Measurements from ENCODE around the gene ENPP4. TPM values are rescaled to one million over a fixed set of nuclear protein-coding genes. Genes with fewer than 3 reads are reported as not detected.
"Not testable (repeated sequence)": the region's sequence is repeated elsewhere in the genome, so short reads cannot be mapped to it uniquely, and the experiment has no call there.

The ENPP4 gene
- total RNA-seq, 1 donor from 2014 or later, result 4.4 TPM

- no peak for DNase-seq (ENCODE audit: extremely low spot score in 2 of 2)
- no peaks in the 10 kb centered on the region for H3K27me3 ChIP-seq
- intact Hi-C loops (cut with DNase I), result no loop called here
- H3K36me3 ChIP-seq, result no peaks in the 10 kb centered on the region
- no peaks in the 10 kb centered on the region for H3K9me3 ChIP-seq
- H3K4me3 ChIP-seq, result peak overlapping the region; percentile 51 to 72
- TF ChIP-seq POLR2AphosphoS5 (IDR thresholded peaks at IDR 0.05; ENCODE audit: insufficient read depth in 1 of 2, low read depth in 1 of 2) (no peak), POLR2A (IDR thresholded peaks at IDR 0.05) (no peak), CTCF (IDR thresholded peaks at IDR 0.05) (no peak)
- peaks cover 10% of the 10 kb centered on the region for H3K4me1 ChIP-seq
- peak overlapping the region; percentile 63 for H3K27ac ChIP-seq
Observed at GRCh38 chr6:46130666-46131065, 877 bp downstream of the ENPP4 start.

- intact Hi-C loops (cut with DNase I); H3K4me3 ChIP-seq; H3K27ac ChIP-seq; DNase-seq (ENCODE audit: extremely low spot score in 2 of 2); H3K36me3 ChIP-seq; H3K9me3 ChIP-seq; H3K27me3 ChIP-seq; H3K4me1 ChIP-seq: not testable (repeated sequence)
Observed at GRCh38 chr6:46131291-46131690, 1.5 kb downstream of the ENPP4 start.

GRCh38 chr6:46134216-46134615, 4.4 kb downstream of the ENPP4 start:
- Histone ChIP-seq H3K4me3 (no peak overlapping the region), H3K36me3 (no peaks in the 10 kb centered on the region), H3K9me3 (no peaks in the 10 kb centered on the region), H3K27ac (no peak overlapping the region), H3K27me3 (no peaks in the 10 kb centered on the region), H3K4me1 (peaks cover 6% of the 10 kb centered on the region)
- intact Hi-C loops (cut with DNase I), result no loop called here
- DNase-seq (ENCODE audit: extremely low spot score in 2 of 2), result no peak
- TF ChIP-seq POLR2A (IDR thresholded peaks at IDR 0.05) (no peak), POLR2AphosphoS5 (IDR thresholded peaks at IDR 0.05; ENCODE audit: insufficient read depth in 1 of 2, low read depth in 1 of 2) (no peak), CTCF (IDR thresholded peaks at IDR 0.05) (no peak)

- DNase-seq (ENCODE audit: extremely low spot score in 2 of 2), result no peak
- H3K9me3 ChIP-seq, result no peaks in the 10 kb centered on the region
- H3K4me1 ChIP-seq, result no peaks in the 10 kb centered on the region
Observed at GRCh38 chr6:46135176-46135575, 5.4 kb downstream of the ENPP4 start.

DNA sequence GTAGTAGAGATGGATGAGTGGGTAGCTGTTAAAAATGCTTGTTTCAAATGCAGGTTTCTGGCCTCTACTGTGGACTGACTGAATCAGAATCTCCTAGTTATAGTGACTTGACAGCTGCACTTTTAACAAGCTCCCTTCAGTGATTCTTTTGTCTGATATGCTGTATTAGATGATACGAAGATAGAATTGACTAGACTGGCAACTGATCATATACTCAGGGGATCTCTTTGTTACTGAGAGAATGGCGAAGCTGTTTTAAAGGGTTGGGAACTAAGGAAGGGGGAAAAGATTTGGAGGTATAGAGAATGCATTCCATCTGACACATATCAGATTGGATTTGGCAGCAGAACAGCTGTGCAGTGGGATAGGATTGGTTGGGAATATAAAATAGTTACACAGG, 7.0 kb downstream of the ENPP4 start:
- Histone ChIP-seq H3K4me3 (no peak overlapping the region), H3K27me3 (no peaks in the 10 kb centered on the region), H3K36me3 (no peaks in the 10 kb centered on the region), H3K9me3 (no peaks in the 10 kb centered on the region), H3K27ac (no peak overlapping the region), H3K4me1 (no peaks in the 10 kb centered on the region)
- intact Hi-C loops (cut with DNase I), result no loop called here
- TF ChIP-seq POLR2AphosphoS5 (IDR thresholded peaks at IDR 0.05; ENCODE audit: insufficient read depth in 1 of 2, low read depth in 1 of 2) (no peak), CTCF (IDR thresholded peaks at IDR 0.05) (no peak), POLR2A (IDR thresholded peaks at IDR 0.05) (no peak)
- no peak for DNase-seq (ENCODE audit: extremely low spot score in 2 of 2)

More at GRCh38 chr6:46135176-46135575, 5.4 kb downstream of the ENPP4 start:
- no peaks in the 10 kb centered on the region for H3K36me3 ChIP-seq
- H3K27me3 ChIP-seq, result no peaks in the 10 kb centered on the region
- no peak overlapping the region for H3K4me3 ChIP-seq
- no peak for TF ChIP-seq CTCF (IDR thresholded peaks at IDR 0.05)
- TF ChIP-seq POLR2AphosphoS5 (IDR thresholded peaks at IDR 0.05; ENCODE audit: insufficient read depth in 1 of 2, low read depth in 1 of 2), result no peak
- no peak for TF ChIP-seq POLR2A (IDR thresholded peaks at IDR 0.05)
- H3K27ac ChIP-seq, result no peak overlapping the region
- intact Hi-C loops (cut with DNase I), result no loop called here

- Histone ChIP-seq H3K9me3 (no peaks in the 10 kb centered on the region), H3K4me1 (no peaks in the 10 kb centered on the region), H3K4me3 (no peak overlapping the region), H3K27ac (no peak overlapping the region), H3K36me3 (no peaks in the 10 kb centered on the region), H3K27me3 (no peaks in the 10 kb centered on the region)
- intact Hi-C loops (cut with DNase I), result no loop called here
- TF ChIP-seq POLR2AphosphoS5 (IDR thresholded peaks at IDR 0.05; ENCODE audit: insufficient read depth in 1 of 2, low read depth in 1 of 2), result no peak
- TF ChIP-seq CTCF (IDR thresholded peaks at IDR 0.05), result no peak
- TF ChIP-seq POLR2A (IDR thresholded peaks at IDR 0.05), result no peak
- no peak for DNase-seq (ENCODE audit: extremely low spot score in 2 of 2)
Observed at GRCh38 chr6:46137387-46137786, 7.6 kb downstream of the ENPP4 start.
